Heart left ventricle (tissue), 13 donors: ENCODE data around the gene RPS6KC1.

Source experiments
- POLR2A ChIP-seq, 2 donors: fragments of 450-650 bp; IDR thresholded peaks; one replicate each; pipeline ENCODE4 v1.6.1; 2017; ENCODE audit warnings: antibody characterized with exemption in 2 of 2, mild to moderate bottlenecking in 2 of 2, moderate library complexity in 2 of 2
- TF ChIP-seq, protein P1 (sequence below), 12 donors: fragments of 200-600 bp; sonication (generic) in 4 of 12; IDR thresholded peaks; one replicate each; pipeline versions ENCODE4 v1.5.0 to v1.8.0; 2018 to 2022; ENCODE audit warnings: antibody characterized with exemption in 12 of 12, mild to moderate bottlenecking in 5 of 12
- donor health status: ischemic (EF 13 %, LVEDD 7.1; RV severe dilation, severe dysfunction).
- donor health status: DM: no; HTN: yes; CAD: no.
- donor health status: DM: no; HTN: no; CAD: no.
- donor health status: ischemic (EF 25% LVEDD 6.9; RV normal size, moderate dysfunction).
- donor health status: ischemic (EF 25% LVEDD 5.7; RV mildly dilated, moderate dysfunction).
- donor health status: ischemic (EF 35%, LVEDD 5.7; RV mildly dilated, moderate dysfunction).
- donor health status: nonischemic (EF 11% LVEDD 7.7; RV severe dilation, severe dysfunction).
- donor health status: DM: yes; HTN: yes; CAD: no.
- donor health status: PGD.
- donor health status: ischemic (EF 29% LVEDD 5.4; RV normal size, mild dysfunction).
- donor health status: nonischemic (EF 23%, LVEDD 6.1; RV moderate dilation, normal function).

DNA sequence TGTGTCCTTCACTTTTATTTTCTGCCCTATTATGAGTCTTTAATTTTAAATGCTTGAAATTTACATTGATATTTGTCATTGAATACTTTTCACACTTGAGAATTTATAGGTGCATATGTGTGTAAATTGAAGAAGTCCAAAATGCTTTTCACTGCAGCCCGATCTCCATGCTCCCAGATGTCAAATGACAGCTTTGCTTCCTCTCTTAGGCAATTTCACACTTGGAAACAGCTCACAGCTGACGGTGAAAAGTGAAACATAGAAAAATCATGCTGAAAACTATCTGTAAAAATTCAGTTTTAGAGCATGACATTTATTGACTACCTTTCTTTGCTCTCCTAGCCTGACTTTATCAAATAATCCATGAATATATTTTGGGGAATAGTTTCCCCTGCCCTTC, 196.0 kb downstream of the RPS6KC1 start:
- TF ChIP-seq POLR2A (IDR thresholded peaks at IDR 0.05): no peak
- TF ChIP-seq, protein P1, sequence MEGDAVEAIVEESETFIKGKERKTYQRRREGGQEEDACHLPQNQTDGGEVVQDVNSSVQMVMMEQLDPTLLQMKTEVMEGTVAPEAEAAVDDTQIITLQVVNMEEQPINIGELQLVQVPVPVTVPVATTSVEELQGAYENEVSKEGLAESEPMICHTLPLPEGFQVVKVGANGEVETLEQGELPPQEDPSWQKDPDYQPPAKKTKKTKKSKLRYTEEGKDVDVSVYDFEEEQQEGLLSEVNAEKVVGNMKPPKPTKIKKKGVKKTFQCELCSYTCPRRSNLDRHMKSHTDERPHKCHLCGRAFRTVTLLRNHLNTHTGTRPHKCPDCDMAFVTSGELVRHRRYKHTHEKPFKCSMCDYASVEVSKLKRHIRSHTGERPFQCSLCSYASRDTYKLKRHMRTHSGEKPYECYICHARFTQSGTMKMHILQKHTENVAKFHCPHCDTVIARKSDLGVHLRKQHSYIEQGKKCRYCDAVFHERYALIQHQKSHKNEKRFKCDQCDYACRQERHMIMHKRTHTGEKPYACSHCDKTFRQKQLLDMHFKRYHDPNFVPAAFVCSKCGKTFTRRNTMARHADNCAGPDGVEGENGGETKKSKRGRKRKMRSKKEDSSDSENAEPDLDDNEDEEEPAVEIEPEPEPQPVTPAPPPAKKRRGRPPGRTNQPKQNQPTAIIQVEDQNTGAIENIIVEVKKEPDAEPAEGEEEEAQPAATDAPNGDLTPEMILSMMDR (IDR thresholded peaks at IDR 0.05): no peak
